ENCODE data around the gene MCM3AP.

GRCh38 chr21:46193829-46194373 lies 91.5 kb downstream of the MCM3AP start:
- TF ChIP-seq FOXM1 (IDR thresholded peaks at IDR 0.05; ENCODE audit: borderline replicate concordance) (no peak), FOXA1 (IDR thresholded peaks at IDR 0.05) (no peak), SP1 (IDR thresholded peaks at IDR 0.05) (no peak), TARDBP (IDR thresholded peaks at IDR 0.05) (no peak), FOXK2 (IDR thresholded peaks at IDR 0.05) (no peak), BHLHE40 (IDR thresholded peaks at IDR 0.05; ENCODE audit: borderline replicate concordance) (no peak), ELF4 (IDR thresholded peaks at IDR 0.05) (no peak), L3MBTL2 (conservative IDR thresholded peaks at IDR 0.05) (no peak), NFRKB (IDR thresholded peaks at IDR 0.05) (no peak)
